HS-27A (cell line): ENCODE measurements around the gene CRELD2.

ENCODE experiments used
- DNase-seq: peaks from one replicate; pipeline ENCODE4 v3.0.0-alpha.2; 2012; ENCODE audit warnings: low read depth, missing footprints

Gene CRELD2

DNA sequence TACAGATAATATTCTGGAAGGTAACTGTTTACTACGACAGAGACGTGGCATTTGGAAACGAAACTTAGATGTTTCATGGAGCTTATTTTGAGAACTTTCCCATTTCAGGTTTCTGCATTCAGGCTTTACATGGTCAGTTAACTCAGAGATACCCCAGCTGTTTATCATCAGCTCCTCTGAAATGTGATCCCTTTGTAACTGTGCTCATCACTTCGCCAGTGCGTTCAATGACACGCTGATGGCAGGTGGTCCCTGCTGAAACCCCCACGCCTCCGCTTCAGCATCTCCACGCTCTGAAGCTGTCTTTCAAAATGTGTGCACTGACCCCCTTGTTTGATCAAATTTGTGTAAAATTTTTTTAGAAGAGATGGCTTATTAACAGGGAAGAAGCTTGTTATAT is 30.7 kb upstream of the CRELD2 start:
- DNase-seq, result no peak

DNA sequence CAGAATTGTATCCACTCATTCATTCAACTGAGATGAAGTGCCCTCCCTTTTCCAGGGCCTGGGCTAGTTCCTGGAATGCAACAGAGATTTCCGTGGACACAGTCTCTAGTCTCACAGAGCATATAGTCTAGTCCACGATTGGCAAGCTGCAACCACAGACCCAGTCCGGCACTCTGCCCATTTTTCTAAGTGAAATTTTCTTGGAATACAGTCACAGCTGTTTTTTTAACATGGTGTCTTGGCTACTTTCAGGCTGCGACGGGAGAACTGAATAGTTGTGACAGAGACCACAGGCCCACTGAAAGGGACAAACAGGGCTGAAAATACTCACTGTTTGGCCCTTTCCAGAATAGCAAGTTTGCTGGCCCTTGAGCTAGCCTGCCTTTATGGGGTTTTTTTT is 29.4 kb upstream of the CRELD2 start:
- DNase-seq, result no peak

DNA sequence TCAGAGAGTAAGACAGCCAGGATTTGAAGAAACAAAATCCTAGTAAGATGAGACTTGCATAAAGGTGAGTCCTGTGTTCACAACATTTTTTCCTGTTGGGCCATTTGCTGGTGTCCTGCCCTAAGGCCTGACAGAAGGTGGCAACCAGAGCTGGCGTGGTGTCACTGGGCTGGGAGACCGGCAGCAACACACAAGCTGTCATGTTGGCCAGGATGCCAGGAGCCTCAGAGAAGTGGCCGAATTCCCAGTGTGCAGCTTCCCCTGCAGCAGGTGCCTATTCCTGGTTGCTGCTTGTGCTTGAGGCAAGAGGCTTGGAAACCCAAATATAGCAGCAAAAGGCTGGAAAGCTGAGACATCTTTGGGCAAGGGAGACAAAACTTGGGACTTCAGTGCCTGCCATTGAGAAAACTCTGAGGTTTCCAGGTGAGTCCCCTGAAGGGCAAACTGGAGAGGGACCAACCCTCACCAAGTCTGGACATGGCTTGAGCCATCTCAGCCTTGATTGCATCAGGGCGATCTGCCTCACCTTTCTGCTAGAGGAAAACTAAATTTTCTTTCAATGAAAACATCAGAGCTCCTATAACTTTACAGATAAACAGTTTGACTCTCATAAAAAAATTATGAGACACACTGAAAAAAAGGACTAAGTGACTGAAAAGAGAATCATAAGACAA is 26.1 kb upstream of the CRELD2 start:
- DNase-seq, result no peak

DNA sequence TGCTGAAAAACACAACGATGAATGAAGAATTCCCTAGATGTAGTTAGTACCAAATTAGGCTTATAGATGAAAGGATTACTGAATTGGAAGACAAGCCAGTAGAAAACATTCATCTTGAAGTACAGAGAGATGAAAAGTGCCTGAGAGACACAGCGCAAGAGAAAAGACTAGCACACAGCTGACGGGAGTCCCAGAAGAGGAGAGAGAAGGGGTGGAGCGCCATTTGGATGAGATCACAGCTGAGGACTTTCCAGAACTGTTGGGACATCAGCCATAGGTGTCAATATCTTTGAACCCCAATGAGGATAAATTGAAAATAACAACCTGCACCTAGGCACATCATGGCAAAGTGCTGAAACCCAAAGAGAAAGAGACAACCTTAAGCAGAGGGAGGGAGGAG is 25.4 kb upstream of the CRELD2 start:
- DNase-seq, result no peak

DNA sequence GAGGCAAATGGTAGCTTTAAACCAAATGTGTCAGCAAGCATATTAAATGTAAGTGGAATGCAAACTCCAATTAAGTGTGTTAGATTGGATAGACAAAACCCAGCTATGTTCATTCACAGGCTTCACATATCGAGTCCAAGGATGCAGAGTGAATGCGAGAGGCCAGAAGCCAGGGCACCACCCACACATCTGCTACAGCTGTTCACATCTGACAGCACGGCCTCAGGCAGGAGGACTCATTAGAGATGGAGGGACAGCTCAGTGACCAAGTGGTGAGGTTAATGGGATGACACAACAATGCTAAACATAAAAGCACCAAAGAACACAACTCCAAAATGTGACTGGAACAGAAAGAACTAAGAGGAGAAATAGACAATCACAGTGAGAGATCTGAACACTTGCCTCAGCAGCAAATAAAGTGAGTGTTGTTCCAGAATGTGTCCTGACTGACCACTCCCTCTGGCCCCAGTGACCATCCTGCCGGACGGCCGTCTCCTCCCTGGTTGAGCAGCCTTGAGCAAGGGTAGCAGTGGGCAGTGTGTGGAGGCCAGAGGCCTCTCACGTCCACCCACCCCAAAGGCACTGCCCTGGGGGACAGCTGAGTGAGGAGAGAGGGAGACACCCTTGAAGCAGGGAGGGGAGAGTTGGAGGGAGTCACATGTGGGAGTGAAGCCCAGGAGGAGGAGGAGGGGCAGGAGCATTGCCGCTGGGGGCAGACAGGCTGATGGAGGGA is 23.9 kb upstream of the CRELD2 start:
- no peak for DNase-seq

GRCh38 chr22:49896201-49896600 is 22.2 kb upstream of the CRELD2 start:
- no peak for DNase-seq

DNA sequence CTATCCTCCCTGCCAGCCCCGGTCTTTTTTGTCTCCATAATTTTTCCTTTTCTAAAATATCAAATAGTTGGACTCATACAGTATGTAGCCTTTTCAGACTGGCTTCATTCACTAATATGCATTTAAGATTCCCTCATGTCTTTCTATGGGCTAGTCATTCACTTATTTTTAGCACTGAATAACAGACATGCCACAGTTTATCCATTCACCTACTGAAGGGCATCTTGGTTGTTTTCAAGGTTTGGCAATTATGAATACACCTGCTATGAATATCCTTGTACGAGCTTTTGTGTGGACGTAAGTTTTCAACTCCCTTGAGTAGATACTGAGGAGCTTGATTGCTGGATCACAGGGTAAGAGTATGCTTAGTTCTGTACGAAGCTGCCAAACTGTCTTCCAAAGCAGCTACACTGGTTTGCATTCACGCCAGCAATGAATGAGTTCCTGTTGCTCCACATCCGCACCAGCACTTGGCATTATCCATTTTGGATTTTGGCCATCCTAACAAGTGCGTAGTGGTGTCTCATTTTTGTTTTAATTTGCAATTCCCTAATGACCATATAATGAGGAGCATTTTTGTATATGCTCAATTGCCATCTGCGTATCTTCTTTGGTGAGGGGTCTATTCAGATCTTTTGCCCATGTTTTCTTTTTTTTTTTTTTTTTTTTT is 21.3 kb upstream of the CRELD2 start:
- no peak for DNase-seq

DNA sequence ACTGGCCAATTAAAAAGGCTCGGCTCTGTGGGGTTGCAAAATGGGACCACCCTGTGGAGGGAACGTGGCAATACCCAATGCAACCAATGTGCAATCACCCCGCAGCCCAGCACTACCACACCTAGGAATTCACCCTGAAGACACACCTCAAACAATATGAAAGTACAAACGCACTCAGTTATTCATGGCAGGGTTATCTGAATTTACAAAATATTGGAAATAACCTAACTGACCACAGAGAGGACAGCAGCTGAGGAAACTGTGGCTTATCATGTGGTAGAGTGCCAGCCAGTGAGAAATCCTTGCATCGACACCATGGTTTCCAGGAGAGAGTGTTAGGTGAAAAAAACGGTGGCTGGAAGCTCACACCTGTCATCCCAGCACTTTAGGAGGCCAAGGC is 18.9 kb upstream of the CRELD2 start:
- no peak for DNase-seq

DNA sequence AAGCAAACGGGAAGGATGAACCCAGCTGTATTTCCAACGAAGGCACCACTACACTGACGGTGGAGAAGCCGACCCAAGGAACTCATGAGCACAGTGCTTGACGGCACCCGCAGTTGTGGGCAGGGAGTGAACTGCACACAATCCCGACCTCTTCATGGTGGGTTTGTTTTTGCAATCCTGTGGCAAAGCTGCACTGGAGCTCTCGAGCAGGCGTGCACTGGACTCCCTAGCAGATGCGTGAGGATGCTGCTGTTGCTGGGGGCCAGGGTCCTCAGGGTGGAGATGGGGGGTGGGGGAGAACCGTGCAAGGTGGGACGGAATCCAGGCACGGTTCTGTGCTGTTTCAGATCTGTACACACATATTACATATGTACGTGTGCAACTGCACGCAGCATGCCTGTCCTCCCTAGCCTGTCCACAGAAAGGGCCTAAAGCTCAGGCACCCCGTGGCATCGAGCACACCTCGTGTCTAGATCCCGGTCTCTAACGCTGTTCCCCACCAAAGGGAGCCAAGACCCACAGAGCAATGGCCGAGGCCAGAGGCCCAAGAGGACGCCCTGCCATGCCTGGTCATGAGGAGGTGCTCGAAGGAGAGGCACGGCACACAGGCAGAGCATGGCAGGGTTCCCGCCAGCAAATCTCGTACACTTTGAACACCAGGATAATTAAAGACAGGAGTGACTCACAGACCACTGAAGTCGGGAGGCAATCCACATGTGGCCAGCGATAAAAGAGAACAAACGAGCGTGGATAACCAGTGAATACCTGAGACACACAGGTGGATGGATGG is 17.8 kb upstream of the CRELD2 start:
- DNase-seq, result no peak

- DNase-seq, result no peak
These were observed 17.0 kb upstream of the CRELD2 start for GRCh38 chr22:49901457-49901856.

DNA sequence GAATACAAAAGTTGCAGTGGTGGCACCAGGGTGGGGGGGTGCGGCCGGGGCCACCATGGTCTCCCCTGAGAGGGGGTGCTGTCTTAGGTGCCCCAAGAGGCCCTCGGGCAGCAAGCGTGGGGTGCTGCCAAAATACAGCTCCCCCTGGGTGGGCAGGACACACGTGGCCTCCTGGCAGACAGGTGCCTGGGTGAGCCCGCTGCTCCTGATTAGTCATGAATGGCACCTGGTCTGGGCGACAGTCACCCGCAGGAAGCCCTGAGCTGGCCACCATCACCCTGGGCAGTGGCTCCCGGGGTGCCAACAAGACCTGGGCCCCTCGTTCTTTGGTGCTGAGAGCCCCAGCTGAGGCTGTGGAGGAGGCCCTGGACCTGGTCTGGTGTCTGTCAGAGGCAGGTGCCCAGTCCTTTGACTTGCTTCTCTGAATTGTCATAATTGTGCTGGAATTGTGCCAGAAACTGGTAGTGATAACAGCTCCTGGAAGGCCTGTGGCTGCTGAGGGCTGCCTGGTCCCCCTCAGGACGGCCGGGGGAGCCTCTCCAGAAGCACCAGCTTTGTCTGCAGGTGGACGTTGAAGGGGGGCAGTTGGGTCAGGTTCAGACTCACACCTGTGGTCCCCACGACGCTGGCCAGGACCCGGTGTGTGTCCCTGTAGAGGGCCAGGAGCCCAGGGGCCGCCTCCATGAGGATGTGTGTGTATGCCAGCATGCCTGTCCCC is 15.0 kb upstream of the CRELD2 start:
- no peak for DNase-seq

DNA sequence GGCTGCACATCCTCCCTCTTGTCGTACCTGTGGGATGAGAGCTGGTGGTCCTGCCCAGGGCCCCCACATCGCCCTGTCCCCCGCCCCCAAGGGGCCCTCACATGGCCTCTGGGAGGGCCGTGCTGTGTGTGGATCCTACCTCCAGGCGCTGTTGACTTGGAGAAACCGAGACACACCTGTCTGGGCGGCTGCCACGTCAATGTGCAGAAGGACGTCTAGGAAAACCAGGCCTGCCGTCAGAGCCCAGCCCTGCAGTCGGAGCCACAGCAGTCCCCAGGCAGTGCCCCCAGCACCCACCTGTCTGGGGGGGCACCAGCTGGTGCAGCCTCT is 14.4 kb upstream of the CRELD2 start:
- no peak for DNase-seq

DNA sequence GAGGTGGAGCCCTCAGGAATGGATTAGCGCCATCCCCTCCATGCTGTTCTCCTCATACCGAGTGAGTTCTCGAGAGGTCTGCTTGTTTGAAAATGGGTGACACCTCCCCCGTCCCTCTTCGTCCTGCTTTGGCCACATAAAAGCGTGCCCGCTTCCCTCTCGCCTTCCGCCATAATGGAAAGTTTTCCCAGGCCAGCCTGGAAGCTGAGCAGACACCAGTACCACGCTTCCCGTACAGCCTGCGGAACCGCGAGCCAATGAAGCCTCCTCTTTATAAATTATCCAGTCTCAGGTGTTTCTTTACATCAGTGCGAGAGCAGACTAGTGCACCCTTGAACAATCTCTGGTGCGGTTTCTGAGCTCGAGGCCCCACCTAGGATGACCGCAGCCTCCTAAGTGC is 13.0 kb upstream of the CRELD2 start:
- no peak for DNase-seq

DNA sequence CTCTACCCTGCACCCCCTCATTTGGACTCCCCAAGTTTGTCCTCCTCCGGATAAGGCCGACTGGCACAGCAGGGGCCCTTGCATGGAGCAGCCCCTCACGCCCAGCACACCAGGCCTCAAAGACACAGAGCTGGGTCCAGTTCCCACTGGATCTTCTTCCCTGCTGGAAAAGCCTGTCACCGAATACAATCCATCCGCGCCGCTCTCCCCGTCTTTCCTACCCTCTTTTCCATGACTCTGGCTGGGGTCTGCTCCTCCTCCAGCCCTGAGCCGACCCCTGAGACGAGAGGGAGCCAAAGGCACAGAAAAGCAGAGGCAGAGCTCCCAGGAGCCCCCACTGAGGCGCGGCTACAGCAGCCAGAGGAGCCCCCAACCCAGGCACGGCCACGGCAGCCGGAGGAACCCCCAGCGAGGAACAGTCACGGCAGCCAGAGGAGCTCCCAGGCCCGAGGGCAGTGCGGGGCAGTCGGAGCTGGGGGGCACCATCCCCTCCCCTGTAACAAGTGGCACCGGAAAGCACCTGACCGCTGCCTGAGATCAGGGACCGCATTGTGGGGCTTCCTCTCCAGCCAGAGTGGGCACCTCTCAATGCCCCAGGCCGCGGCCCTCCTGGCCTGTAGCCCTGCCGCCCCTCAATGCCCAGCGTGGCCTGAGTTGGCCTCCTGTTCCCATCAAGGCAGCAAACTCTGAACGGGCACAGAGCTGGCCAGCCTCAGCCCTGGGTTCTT is 12.2 kb upstream of the CRELD2 start:
- DNase-seq, result no peak

- DNase-seq, result no peak
These were observed 11.6 kb upstream of the CRELD2 start for GRCh38 chr22:49906799-49907290.

- no peak for DNase-seq
These were observed 10.6 kb upstream of the CRELD2 start for GRCh38 chr22:49907807-49908206.

DNA sequence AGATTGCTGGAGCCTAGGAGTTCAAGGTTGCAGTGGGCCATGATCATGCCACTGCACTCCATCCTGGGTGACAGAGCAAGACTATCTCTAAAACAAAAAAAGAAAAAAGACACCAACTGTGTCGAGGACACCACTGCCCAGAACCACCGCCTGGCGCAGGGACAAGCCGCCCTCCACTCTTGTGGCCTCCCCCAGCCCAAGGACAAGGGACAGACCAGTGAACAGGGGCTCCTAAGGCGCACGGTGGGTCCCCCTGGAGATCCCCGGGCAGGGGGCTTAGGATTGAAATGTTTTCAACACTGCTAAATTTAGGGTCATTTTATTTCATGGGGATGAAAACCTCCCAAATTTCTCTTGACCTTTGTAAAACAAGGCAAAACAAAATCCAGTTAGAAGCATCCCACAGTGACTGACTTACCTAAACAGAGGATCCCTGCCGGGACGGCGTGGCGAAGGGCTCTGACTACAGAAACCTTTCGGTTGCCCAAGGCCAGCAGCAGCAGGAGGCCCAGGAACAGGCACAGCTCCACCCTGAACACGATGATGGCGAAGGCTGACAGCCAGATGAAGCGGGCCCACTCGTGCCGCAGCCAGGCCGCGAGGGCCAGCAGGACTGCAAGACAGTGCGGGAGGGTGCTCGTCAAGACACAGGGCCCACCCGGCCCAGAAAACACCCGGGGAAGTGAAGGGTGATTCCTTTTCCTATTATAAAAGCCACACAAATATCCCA is 8.8 kb upstream of the CRELD2 start:
- DNase-seq, result no peak

DNA sequence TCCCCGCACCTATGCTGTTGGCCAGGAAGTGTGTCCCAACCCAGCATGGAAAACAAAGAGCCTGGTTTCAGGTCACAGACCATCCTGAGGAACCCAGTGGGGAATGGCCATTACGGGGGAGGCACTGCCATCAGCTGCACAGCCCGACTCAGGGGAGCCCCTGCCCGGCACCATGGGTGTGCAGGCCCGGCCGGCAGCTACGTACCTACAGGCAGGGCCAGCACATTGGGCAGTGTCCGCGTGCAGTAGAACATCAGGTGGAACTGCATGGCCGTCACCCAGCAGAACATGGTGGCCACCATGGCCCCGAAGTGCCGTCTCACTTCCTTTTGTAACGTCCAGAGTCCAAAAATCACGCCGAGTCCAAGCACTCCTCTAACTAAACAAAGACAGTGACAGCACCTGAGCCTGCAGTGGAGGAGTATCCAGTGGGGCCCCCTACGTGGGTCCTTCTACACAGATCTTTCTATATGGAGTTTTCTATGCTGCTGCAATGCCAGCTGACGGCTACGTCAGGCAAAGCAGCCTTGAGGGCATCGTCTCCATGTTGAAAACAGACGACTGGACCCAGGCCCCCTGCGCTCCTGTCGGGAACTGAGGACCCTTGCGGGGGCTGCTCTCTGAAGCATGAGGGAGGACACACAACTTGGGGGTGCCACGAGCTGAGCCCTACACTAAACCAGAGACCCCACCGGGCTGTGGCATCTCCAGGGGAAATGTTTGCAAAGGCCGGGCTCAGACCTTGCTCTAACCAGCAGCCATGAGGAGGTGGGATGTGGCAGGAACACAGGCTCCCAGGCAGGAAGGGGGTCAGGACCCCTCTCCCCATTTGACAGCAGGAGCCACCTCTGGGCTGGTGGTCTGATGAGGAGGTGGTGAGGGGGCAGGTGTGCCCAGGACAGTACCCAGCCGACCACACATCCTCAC is 7.9 kb upstream of the CRELD2 start:
- DNase-seq, result no peak

DNA sequence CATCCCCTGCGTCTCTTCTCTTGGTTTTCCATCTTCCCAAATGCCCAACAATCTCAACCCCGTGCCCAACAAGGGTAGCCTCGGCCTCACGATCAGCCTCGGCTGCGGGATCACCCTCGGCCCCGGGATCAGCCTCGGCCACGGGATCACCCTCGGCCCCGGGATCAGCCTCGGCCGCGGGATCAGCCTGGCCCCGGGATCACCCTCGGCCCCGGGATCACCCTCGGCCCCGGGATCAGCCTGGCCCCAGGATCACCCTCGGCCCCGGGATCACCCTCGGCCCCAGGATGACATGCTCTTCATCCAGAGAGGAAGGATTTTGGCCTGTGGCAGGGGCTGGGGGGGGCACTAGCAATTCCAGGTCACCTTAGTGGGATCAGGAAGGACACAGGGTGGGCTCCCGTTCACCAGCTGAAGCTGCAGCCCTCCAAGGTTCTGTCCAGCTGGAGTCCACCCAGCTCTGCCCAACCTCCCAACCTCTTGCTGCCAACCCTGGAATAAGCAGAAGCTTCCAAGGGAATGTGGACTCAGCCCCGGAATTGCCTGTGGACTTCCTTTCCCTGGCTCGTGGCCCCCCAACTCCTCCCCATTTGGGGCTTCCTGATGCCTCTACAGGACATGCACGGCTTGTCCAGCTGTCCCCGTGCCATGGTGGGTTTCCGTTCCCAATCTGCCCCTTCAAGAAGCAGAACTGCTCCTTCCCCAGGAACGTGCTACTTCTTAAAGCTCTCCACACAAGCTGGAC is 6.4 kb upstream of the CRELD2 start:
- DNase-seq, result no peak
